Mucosa of descending colon (tissue), 3 donors: ENCODE data around the gene SPC24. TPM values are rescaled to one million over a fixed set of nuclear protein-coding genes. Genes with fewer than 3 reads are reported as not detected.
"Not testable (repeated sequence)": the region's sequence is repeated elsewhere in the genome, so short reads cannot be mapped to it uniquely, and the experiment has no call there.

Experiments
- ATAC-seq: fragments of 200-7000 bp; cut with Tn5 transposase; one replicate; pipeline ENCODE4 v1.9.1; 2020; ENCODE audit warnings: mild to moderate bottlenecking, moderate library complexity
- DNase-seq, 3 donors: peaks; one replicate each; pipeline ENCODE4 v3.0.0-alpha.2; 2020
- H3K36me3 ChIP-seq: fragments of 200-600 bp; one replicate; pipeline ENCODE4 v1.8.0; 2021; ENCODE audit warnings: low read depth, mild to moderate bottlenecking
- H3K4me1 ChIP-seq: fragments of 200-600 bp; one replicate; pipeline ENCODE4 v1.8.0; 2021; ENCODE audit warnings: low read depth, mild to moderate bottlenecking
- H3K4me3 ChIP-seq: fragments of 200-600 bp; one replicate; pipeline ENCODE4 v1.8.0; 2021; ENCODE audit warnings: mild to moderate bottlenecking
- H3K9me3 ChIP-seq: fragments of 200-600 bp; one replicate; pipeline ENCODE4 v1.8.0; 2021; ENCODE audit warnings: mild to moderate bottlenecking
- CTCF ChIP-seq: fragments of 200-600 bp; IDR thresholded peaks from one replicate; pipeline ENCODE4 v1.8.0; 2022; ENCODE audit warnings: antibody characterized with exemption, mild to moderate bottlenecking
- intact Hi-C, 2 donors: fragments of 100-400 bp; cut with DNase I in 1 of 2; cut with micrococcal nuclease in 1 of 2; formaldehyde crosslinking; loops; one replicate each; pipeline versions ENCODE4 v1.11.0 to v1.11.1; 2022; cut with DNase I, micrococcal nuclease
- total RNA-seq, 3 donors: library from RNA; stranded (reverse); fragmentation: NEBNext Ultra II Directional in 2 of 3; extraction: Animal tissue kit (Norgen Biotek cat#: 25700) in 2 of 3; gene quantifications; one replicate each; pipeline versions ENCODE4 v1.2.1 to v1.2.4, GENCODE V29; 2021 to 2023
- donor health status: DM: no; HTN: no; CAD: no; lungs with moderate emphysema.
- donor health status: DM: no; HTN: no; CAD: no.
- donor health status: DM: no; HTN: yes; CAD: no.

SPC24 gene
- total RNA-seq, 3 donors from 2014 or later = 2.8 to 15.8 (median 3.8) TPM

- no peak for ATAC-seq
- no peaks in the 10 kb centered on the region for H3K36me3 ChIP-seq
- no peak for DNase-seq
- TF ChIP-seq CTCF = no peak
- H3K4me1 ChIP-seq = no peaks in the 10 kb centered on the region
- intact Hi-C loops = no loop called here
- H3K4me3 ChIP-seq = no peak overlapping the region
- H3K9me3 ChIP-seq = no peaks in the 10 kb centered on the region
Observed at GRCh38 chr19:11190501-11190900, 34.9 kb upstream of the SPC24 start.

- ATAC-seq (no peak), DNase-seq (no peak)
- Histone ChIP-seq H3K9me3 (no peaks in the 10 kb centered on the region), H3K36me3 (no peaks in the 10 kb centered on the region), H3K4me1 (no peaks in the 10 kb centered on the region), H3K4me3 (no peak overlapping the region)
- no peak for TF ChIP-seq CTCF
- intact Hi-C loops = no loop called here
Observed at GRCh38 chr19:11187441-11187840, 31.9 kb upstream of the SPC24 start.

GRCh38 chr19:11182994-11183393, 27.4 kb upstream of the SPC24 start:
- no peaks in the 10 kb centered on the region for H3K36me3 ChIP-seq
- H3K4me3 ChIP-seq = no peak overlapping the region
- DNase-seq (no peak), ATAC-seq (no peak)
- H3K9me3 ChIP-seq = no peaks in the 10 kb centered on the region
- intact Hi-C loops = no loop called here
- TF ChIP-seq CTCF = no peak
- H3K4me1 ChIP-seq = peaks cover 10% of the 10 kb centered on the region

GRCh38 chr19:11181488-11181887, 25.9 kb upstream of the SPC24 start:
- no peaks in the 10 kb centered on the region for H3K9me3 ChIP-seq
- H3K4me1 ChIP-seq = peaks cover 10% of the 10 kb centered on the region
- no peak for TF ChIP-seq CTCF
- ATAC-seq = no peak
- H3K4me3 ChIP-seq = no peak overlapping the region
- intact Hi-C loops = no loop called here
- no peaks in the 10 kb centered on the region for H3K36me3 ChIP-seq
- no peak for DNase-seq

GRCh38 chr19:11180975-11181374, 25.4 kb upstream of the SPC24 start:
- H3K9me3 ChIP-seq, DNase-seq, H3K36me3 ChIP-seq, H3K4me3 ChIP-seq, intact Hi-C loops, ATAC-seq: not testable (repeated sequence)
- H3K4me1 ChIP-seq = peaks cover 10% of the 10 kb centered on the region

GRCh38 chr19:11180346-11180745, 24.8 kb upstream of the SPC24 start:
- no peak for TF ChIP-seq CTCF
- intact Hi-C loops = no loop called here
- Histone ChIP-seq H3K9me3 (no peaks in the 10 kb centered on the region), H3K36me3 (no peaks in the 10 kb centered on the region), H3K4me1 (peaks cover 10% of the 10 kb centered on the region), H3K4me3 (no peak overlapping the region)
- ATAC-seq (peak; percentile 19), DNase-seq (no peak)
